Measurements from ENCODE around the gene GRID2. TPM values are rescaled to one million over a fixed set of nuclear protein-coding genes. Genes with fewer than 3 reads are reported as not detected.

The GRID2 gene
- total RNA-seq, 1 donor from 2014 or later, result 11.6 TPM

DNA sequence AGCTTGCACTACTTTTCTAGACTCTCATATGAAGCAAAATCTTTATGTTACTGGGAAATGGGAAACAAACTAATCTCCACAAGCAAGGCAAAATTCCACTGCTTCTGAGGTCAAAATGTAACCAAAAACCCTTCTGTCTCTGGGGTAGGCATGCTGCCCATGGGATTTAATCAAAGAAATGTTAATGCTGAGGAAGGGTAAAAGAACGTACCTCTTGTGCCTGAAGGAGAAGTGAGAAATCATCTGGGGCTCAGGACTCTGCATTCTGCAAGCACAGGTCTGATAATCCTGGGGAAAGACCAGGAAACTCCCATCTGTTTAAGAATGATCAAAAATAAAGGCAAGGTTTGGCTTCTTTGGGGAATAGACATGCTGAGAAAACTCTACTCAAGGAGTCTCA, 184.7 kb downstream of the GRID2 start:
- Mint-ChIP-seq H3K4me3 (ENCODE audit: unreplicated experiment) (no peak overlapping the region), H3K27ac (ENCODE audit: unreplicated experiment) (no peak overlapping the region)

DNA sequence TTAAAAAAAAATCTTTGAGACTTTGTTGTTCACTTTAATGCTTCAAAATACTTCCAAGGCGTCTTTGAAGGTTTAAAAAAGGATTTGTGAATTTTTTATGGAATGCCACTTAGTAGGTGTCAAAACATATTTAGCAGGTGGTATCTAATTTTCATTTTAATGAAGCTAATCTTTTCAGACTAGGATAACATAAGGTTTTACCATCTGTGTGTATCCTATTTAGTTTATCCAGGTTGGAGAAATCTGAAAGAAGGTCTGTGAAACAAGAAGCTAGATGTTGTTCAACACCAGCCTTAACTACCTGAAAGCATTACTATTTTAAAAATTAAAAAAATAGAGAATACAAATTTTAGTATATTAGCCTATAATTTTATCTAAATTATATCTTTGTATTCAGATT, 193.4 kb downstream of the GRID2 start:
- no peak for DNase-seq (ENCODE audit: low spot score)
- H3K36me3 Mint-ChIP-seq (ENCODE audit: low read depth, unreplicated experiment), result no peaks in the 10 kb centered on the region
- H3K4me3 Mint-ChIP-seq (ENCODE audit: unreplicated experiment), result no peak overlapping the region
- H3K9me3 Mint-ChIP-seq (ENCODE audit: unreplicated experiment), result no peaks in the 10 kb centered on the region
- no peaks in the 10 kb centered on the region for H3K27me3 Mint-ChIP-seq (ENCODE audit: unreplicated experiment)
- no peak overlapping the region for H3K27ac Mint-ChIP-seq (ENCODE audit: unreplicated experiment)
- TF ChIP-seq, protein P1, sequence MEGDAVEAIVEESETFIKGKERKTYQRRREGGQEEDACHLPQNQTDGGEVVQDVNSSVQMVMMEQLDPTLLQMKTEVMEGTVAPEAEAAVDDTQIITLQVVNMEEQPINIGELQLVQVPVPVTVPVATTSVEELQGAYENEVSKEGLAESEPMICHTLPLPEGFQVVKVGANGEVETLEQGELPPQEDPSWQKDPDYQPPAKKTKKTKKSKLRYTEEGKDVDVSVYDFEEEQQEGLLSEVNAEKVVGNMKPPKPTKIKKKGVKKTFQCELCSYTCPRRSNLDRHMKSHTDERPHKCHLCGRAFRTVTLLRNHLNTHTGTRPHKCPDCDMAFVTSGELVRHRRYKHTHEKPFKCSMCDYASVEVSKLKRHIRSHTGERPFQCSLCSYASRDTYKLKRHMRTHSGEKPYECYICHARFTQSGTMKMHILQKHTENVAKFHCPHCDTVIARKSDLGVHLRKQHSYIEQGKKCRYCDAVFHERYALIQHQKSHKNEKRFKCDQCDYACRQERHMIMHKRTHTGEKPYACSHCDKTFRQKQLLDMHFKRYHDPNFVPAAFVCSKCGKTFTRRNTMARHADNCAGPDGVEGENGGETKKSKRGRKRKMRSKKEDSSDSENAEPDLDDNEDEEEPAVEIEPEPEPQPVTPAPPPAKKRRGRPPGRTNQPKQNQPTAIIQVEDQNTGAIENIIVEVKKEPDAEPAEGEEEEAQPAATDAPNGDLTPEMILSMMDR (IDR thresholded peaks at IDR 0.05; ENCODE audit: unreplicated experiment), result no peak
- peaks cover 3% of the 10 kb centered on the region for H3K4me1 Mint-ChIP-seq (ENCODE audit: unreplicated experiment)

More for the DNA sequence above, 184.7 kb downstream of the GRID2 start:
- DNase-seq (ENCODE audit: low spot score), result no peak
- Mint-ChIP-seq H3K9me3 (ENCODE audit: unreplicated experiment) (no peaks in the 10 kb centered on the region), H3K4me1 (ENCODE audit: unreplicated experiment) (no peaks in the 10 kb centered on the region), H3K27me3 (ENCODE audit: unreplicated experiment) (no peaks in the 10 kb centered on the region), H3K36me3 (ENCODE audit: low read depth, unreplicated experiment) (no peaks in the 10 kb centered on the region)
- TF ChIP-seq, protein P1 (IDR thresholded peaks at IDR 0.05; ENCODE audit: unreplicated experiment), result no peak

DNA sequence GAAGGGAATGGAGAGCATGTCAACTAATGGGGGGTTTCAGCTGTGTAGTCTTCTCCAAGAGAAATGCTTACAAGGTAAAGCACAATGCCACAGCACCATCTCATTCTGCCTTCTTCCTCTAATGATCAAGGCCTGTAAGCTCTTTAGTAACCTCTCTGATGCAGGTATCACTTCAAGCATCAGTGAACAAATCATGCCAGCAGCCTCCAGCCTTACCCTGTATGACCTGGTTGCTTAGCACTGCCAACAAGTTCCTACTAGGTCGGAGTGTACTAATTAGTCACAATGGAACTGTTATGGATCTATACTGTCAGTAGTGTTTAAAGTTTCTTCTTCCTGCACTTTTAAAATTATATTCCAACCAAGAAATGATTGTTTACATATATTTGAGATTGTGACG, 197.7 kb downstream of the GRID2 start:
- Mint-ChIP-seq H3K36me3 (ENCODE audit: low read depth, unreplicated experiment) (no peaks in the 10 kb centered on the region), H3K27ac (ENCODE audit: unreplicated experiment) (no peak overlapping the region), H3K27me3 (ENCODE audit: unreplicated experiment) (no peaks in the 10 kb centered on the region), H3K4me3 (ENCODE audit: unreplicated experiment) (no peak overlapping the region), H3K4me1 (ENCODE audit: unreplicated experiment) (peaks cover 11% of the 10 kb centered on the region), H3K9me3 (ENCODE audit: unreplicated experiment) (no peaks in the 10 kb centered on the region)
- DNase-seq (ENCODE audit: low spot score), result no peak
- TF ChIP-seq, protein P1 (IDR thresholded peaks at IDR 0.05; ENCODE audit: unreplicated experiment), result no peak

DNA sequence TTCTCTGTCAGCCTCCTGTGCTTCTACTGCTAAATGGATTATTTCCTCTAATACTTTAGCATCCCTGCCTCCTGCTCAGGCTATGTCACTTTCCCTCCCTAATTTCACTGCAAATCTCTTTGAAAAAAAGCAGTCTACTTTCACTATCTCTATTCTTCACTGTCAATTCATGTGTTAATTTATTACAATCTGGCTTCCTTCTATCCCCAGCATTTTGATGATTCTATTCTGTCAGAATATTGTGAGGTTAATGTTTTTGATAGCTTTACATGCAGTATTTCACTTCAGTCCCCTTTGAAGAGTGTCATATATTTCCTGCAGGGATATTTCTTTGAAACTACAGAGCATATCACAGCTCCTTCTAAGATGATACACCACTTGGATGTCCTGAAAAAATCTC, 203.2 kb downstream of the GRID2 start:
- H3K4me3 Mint-ChIP-seq (ENCODE audit: unreplicated experiment), result no peak overlapping the region
- no peak overlapping the region for H3K27ac Mint-ChIP-seq (ENCODE audit: unreplicated experiment)
- TF ChIP-seq, protein P1 (IDR thresholded peaks at IDR 0.05; ENCODE audit: unreplicated experiment), result no peak
- peaks cover 11% of the 10 kb centered on the region for H3K4me1 Mint-ChIP-seq (ENCODE audit: unreplicated experiment)
- H3K9me3 Mint-ChIP-seq (ENCODE audit: unreplicated experiment), result no peaks in the 10 kb centered on the region
- no peaks in the 10 kb centered on the region for H3K36me3 Mint-ChIP-seq (ENCODE audit: low read depth, unreplicated experiment)
- no peak for DNase-seq (ENCODE audit: low spot score)
- no peaks in the 10 kb centered on the region for H3K27me3 Mint-ChIP-seq (ENCODE audit: unreplicated experiment)

DNA sequence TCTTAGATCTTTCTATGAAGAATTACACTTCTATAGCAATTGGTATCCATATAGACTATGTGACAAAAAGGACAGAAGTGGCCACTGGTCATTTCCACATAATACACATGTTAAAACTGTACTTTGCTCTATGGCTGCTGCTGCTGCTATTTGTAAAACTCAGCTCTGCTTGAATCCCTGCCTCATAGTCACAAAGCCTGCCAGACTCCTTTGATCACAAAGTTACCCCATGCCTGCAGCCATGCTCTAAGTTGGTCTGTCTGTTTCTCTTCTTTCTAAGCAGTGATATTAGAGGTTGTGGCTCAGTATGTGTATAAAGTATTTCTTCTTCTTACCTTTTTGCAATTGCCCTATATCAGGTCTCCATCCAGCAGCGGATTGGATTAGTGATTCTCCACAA, 210.9 kb downstream of the GRID2 start:
- Mint-ChIP-seq H3K4me1 (ENCODE audit: unreplicated experiment) (no peaks in the 10 kb centered on the region), H3K36me3 (ENCODE audit: low read depth, unreplicated experiment) (no peaks in the 10 kb centered on the region), H3K27ac (ENCODE audit: unreplicated experiment) (no peak overlapping the region), H3K4me3 (ENCODE audit: unreplicated experiment) (no peak overlapping the region), H3K9me3 (ENCODE audit: unreplicated experiment) (no peaks in the 10 kb centered on the region), H3K27me3 (ENCODE audit: unreplicated experiment) (no peaks in the 10 kb centered on the region)
- DNase-seq (ENCODE audit: low spot score), result no peak
- TF ChIP-seq, protein P1 (IDR thresholded peaks at IDR 0.05; ENCODE audit: unreplicated experiment), result no peak
